NK-92 (cell line): ENCODE data around the gene TBX15.

Experiments used
- DNase-seq: peaks from one replicate; lab custom pipeline; 2025; ENCODE audit not compliant: unreplicated experiment; lab: John Stamatoyannopoulos, UW

The TBX15 gene

DNA sequence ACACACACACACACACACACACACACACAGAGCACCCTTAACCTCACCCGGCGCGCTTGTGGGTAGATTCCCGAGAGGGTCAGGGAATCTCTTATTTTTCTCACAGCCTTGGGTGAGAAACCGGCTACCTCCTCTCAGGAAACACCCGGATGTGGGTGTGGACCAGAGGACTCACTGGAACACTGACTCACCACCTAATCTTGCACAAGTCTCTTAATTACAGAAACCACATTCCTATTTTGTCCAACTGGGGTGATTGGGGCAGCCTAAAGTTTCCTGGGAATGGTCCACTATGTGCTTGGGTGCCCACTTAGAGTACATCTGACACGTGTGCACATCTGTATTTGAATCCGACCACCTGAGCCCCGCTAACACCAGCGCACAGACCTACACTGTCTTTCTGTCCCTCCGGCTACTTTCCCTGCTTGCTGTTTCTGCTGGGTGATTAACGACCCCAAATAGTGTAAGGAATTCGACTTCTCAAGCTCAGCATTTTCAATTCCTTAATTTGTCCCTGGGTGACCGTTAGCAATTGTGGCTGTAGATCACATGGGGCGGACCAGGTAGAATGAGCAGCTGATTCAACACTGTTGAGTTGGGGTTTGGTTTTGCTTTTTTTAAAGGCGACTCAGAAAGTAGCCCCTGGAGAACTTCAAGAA, 14.0 kb upstream of the TBX15 start:
- DNase-seq, result no peak

DNA sequence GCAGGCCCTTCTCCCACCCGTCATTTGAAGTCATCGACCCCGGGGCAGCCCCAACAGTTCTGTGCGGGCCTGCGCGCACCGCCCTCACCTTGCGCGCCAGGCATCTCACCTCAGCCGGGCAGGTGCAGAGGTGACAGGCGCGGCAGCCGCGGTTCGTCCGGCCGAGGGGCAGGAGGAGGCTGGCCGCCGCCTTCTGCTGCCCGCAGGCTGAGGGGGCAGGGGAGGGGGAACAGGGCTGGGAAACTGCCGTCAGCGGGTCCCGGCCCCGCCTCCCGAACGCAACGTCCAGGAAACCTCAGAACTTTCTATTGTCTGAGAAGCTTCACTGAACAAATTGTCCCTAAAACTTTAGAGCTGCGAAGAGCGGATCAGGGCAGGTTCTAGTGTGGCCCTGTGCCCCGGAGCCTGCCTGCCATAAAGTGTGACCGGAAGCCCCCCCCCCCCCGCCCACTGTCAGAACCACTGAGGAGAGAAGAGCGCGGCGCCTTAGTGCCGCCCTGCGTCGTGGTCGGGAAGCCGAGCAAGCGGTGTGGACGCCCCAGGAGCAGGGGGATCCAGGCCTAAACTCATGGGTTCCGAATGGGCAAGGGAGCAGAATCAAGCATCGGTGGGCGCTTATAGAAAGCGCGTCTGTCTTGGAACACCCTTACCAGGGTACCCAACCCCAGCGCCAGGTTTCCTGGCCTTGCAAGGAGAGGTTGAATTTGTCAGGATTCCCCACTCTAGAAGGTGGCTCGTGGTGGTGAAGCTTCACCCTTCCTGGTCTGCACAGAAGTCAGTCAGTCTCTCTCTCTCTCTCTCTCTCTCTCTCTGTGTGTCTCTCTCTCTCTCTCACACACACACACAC, 13.3 kb upstream of the TBX15 start:
- DNase-seq, result no peak

DNA sequence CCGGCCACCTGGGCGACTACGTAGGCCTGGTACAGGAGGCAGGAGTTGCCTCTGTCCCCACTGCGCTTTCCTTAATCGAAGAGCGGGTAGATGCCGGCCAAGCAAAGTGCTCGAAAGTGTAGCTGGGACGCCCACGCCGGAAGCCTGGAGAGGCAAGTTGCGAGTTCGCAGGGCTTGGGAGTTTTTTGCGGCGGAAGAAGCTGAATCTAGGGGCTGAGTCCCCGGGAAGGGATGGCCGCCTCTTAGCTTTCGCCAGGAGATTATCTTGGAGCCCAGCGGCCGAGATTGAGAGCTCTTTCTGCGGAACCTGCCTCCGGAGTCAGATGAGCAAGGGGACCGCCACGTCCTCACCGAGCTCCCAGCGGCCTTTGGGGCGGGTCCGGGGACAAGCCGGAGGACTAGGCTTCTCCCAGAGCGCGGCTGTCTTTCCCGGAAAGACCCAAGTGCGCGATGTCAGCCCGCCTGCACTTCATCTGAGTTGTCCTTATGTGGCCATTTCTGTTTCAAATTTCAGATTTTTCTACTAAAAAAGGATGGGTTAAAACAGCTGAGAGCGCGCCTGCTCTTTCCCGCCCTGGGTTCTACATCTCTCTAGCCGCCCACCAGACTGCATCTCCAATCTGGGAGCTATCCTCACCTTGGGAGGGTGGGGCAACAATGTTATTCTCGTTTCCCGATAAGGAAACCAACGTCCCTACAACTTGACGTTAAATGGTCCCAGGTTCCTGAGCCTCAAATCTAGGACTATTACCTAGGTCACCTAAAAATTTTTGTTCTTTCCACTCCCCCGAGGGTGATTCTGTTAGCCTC, 12.4 kb upstream of the TBX15 start:
- DNase-seq, result no peak

DNA sequence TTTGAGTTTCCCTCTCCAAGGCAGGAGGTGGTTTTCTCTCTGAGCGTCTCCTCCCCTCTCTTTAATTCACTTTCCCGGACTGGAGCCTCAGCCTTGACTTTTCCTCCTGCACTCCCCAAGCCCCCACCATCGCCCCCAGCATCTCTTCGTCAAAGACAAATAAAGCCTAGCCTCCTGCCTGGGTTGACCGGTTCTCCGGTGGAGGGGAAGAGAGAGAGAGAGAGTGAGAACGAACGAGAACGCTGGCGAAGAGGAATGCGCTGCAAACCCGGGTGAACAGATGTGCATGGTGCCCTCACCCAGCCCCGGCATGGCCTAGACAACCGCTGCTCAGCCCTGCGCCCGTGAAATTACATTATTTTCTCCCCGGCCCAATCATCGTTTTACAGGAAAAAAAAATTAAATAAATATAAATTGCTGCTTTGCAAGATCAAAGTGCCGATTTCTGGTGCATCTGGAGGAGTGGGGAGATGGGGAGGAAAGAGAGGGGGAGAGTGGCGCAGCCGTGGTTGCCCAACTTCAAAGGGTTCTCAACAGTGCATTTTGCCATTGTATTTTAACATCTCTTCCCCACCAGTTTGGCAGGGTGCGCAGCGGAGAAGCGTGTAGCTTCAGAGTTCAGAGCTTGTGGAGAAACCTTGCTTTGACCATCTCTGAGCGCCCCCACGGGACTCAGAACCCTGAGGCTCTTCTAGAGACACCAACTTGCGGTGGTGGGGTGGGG, 11.4 kb upstream of the TBX15 start:
- DNase-seq, result no peak

DNA sequence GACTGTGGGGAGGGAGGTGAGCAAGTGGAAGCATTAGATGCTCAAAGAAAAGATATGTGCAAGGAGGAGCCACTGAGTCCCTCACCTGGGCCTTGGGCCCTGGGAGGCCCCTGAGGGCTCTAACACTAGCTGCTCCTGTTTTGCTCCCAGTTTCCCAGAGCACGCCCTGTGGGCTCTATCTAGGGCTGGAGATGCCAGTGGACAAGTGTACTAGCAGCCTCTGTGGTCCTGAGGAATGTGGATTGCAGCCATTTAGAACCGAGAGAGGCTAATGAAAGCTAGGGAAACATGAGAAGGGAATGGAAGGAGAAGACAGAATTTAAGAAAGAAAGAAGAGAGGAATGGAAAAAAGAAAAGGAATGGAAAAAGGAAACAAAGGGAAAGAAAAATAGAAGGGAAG, 10.0 kb upstream of the TBX15 start:
- DNase-seq, result no peak

DNA sequence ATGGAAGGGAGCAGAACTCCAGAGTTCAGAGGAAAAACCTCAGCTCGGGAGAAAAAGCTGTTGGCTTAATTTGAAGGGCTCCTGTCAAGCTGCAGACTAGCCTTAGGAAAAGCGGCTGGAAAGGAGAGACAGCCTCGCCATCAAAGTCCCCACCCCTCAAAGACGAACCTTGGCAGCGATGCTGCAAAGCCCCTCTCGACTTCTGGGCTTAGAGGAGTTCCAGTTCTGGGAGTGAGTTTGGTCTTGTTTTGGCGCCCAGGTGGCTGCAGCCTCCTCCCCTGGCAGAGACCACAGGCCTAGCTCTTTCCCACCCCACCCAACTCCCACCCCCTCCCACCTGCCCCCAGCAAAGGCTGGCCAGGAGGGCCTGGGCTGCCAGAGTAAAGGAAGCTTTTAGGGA, 9.1 kb upstream of the TBX15 start:
- DNase-seq, result no peak

DNA sequence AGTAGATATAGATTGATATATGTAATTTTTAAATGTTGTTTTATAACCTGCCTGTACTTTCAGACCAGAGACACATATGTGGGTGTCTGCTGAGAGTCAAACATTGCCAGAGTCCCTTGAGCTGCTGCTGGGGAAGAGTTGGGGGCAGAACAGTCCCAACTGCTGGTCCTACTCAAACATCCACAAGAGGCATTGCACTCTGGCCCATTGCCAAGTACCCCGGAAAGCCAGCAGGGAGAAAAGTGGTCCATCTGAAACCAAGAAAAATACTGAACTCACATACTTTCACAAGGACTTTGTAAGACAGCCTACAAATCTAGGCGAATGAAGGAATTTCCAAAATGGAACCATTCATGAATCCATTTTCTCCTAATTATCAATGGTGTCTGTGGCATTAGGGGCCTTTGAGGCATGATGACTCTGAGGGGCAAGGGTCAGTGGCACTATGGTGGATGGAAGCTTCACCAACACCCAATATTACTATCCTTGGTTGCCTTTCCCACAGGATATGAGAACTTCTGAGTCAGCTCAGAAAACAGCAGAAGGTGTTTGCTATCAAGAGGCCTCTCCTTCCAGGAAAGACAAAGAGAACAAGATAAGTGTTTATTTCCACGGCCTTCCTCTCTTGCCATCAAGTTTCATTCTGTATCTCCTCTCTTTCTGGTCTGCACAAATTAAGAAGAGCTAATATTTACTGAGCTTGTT, 7.3 kb upstream of the TBX15 start:
- no peak for DNase-seq

DNA sequence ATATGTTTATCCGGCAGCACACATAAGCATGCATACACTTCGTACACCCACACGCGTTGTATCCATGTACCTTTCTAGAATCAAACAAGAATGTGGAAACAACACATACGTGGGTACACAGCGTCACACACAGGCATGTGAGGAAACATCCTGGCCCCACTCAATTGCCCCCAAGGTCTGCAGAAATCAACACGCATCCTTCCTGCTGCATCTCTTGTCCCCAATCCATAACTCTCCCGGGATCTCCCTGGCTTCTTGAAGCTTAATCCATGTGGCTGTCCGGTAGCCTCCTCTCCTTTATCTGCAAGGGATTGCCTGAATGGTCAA, 5.5 kb upstream of the TBX15 start:
- DNase-seq, result no peak

DNA sequence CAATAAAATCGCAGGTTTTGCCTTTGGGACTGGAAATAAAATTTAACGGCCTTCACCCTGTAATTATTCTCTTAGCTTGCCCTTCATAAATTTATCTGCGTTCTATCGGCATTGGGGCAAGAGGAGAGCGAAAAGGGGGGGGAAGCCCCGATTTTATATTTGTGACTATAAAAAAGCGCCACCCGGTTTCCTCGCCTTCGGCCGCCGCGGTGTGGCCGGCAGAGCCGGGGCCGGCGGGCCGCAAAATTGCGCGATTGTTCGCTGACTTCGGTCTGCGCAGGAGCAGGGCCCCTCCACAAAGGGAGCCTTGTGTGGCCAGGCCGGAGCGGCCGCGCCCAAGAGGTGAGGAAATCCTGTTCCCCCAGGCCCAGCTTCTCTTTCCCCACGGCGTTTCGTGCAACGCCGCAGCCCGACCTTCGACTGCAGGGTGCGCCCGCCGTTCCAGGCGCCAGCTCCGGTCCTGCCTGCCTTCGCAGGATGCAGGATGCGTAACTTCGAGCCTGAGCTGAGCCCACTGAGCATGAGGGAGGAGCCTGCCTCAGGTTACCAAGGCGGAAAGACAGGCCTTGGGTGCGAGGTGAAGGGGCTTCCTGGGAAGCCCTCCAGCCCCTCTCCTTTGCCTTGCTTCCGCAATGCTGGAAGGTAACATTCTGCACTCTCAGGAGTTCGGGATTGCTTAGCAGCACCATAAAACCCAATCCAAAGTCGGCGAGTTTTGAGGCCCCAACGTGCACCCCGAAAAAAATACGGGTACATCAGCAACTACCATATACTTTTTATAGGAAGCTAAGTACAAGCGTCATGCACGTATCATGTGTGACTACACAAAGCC, 4.9 kb upstream of the TBX15 start:
- DNase-seq, result no peak

DNA sequence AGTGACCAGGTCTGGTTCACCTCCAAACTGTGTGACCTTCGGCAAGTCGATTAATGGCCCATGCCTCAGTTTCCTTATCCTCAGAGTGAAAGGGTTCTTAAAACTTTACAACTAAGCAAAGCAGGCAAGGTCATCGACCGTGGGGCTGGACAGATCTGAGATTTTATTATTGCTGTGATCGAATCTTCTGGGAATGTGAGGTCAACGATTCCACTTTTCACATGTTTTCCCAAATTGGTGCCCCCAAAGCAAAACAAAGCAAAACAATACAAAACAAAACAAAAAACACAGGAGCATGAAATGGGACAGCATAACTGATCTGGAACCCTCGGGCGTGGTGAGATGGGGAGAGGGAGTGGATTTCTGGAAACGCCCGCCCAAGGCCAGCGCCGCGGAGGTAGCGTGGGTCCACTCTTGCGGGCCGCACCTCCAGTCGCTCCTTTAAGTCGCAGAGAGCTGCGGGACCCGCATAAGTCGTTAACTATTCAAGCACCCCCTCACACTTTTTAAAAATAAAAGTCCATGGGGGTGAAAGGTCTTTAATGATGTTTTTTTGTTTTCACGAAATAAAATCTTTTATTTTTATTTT, 4.2 kb upstream of the TBX15 start:
- no peak for DNase-seq

DNA sequence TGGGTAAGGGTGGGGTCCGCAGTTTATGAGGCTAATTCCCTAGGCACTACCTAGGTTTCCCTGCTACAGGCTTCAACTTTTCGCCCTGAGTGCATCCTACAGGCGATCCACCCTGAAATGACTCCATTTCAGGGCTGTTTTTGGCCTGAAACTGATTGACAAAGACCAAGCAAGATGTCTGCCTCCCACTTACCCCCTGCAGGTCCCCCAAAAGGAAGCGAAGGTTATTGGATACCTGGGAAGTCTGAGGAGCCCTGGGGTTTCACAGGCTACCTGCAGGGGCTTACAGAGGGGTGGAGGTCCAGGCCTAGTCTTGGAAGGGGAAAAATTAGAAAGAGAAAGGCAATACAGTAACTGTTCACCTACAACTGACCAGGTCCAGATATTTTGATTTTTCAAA, 3.3 kb upstream of the TBX15 start:
- no peak for DNase-seq

DNA sequence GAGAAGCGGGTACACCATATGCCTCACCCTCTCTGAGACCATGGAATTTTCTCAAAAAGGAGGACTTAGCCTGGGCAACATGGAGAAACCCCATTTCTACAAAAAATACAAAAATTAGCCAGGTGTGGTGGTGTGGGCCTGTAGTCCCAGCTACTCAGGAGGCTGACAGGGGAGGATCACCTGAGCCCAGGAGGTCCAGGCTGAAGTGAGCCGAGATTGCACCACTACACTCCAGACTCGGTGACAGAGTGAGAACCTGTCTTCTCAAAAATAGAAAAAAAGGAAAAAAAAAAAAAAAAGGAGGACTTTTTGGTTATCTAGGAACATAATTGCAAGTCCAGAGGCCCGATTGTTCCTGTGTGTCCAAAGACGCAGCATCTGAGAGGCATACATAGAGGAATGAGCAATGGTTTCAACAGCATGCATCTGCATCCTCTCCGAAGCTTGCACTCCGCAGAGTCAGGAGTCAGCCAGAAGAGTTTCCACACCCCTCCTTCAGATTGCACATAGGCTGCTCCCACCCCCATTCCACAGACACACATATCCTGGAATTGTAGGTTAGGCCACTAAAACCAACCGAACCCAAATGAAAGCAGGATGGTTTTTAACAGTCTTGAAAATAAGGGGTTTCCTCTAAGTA, 2.5 kb upstream of the TBX15 start:
- no peak for DNase-seq

DNA sequence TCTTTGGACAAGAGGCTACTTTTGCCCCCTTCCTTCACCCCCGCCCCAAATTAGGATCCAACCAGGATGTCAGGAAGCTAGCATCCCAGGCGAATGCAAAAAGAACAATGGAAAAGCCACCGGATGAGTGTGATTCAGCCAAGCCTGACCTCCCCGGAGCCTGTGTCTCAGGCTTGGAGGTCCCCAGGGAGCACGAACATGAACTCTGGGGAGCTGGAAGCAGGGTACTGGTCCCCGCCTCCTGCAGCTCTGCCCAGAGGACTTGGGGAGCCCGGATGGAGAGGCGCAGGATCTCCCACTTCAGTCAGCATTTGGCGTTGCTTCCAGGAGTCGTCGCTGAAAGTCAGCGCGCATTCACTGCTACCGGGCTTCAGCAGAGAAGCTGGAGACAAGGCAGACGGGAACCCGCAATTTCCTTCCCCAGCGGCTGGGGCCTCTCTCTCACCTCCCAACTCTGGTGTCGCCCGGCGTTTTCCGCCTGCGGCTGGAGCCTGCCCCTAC, 1.8 kb upstream of the TBX15 start:
- DNase-seq, result no peak

DNA sequence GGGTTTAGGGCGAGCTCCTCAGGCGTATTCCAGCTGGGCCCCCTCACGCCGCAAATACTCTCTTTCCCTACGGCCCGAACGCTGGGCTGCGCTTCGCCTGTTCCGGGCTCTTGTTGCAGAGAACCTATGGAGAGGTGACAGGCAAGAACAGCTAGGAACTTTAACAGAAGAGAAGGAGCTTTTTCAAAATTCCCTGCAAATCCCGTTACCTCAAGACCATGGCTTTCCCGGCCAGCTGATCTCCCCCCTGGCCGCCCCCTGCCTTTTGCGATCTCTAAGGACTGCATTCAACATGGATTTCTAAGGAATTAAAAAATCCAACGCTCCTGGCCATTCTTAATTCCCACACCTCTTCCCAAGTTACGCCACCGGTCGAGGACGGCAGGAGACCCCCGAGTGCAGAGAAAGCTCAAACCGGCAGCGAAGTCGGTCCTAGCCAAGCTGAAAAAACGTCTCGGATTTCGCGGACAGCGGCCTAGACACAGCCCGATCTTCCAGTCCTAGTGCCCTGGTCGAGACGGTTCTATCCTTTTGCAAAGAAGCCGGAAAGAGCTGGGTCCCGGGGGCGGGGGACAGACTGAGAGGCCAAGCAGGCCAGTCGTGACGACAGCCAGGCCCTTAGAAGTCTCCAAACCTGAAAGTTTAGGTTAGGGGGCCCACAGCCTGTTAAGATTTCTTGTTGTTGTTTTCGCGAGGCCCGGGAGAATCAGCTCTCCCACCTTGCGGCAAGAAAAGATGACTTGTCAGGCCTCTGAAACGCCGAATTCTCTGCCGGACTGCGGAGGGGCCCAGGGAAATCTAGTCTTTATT, 1.1 kb upstream of the TBX15 start:
- DNase-seq, result no peak

DNA sequence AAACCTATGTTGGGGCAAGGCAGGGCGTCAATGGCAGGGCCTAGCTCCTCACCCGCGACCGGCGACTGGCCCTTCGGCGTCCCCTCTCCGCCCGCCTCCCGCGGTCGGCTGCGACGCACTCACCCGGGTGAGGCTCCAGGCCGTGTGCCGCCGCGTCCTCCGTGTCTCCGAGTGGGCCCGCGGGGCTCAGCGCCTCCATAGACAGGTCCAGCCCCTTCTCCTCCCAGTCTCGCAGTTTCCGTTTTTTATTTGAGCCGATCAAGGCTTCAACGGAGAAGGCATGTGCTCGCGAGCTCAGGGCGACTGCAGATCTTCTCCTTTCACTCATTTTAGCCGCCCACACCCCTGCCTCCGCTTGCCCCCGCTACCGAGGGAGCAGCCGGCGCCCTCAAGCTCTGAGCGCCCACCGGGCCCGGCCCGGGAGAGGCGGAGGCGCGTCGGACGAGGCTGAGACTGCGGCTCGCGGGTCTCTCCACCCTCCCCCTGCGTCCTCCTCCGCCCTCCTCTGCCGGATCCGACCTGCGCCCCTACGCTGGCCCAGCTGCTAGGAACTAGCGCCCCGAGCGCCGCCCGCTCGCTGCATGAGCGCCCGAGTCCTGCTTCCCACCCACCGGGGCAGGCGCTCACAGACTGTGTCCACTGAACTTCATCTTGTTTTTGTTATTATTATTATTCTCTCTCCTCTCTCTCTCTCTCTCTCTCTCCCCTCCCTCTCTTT, 516 bp downstream of the TBX15 start:
- no peak for DNase-seq

DNA sequence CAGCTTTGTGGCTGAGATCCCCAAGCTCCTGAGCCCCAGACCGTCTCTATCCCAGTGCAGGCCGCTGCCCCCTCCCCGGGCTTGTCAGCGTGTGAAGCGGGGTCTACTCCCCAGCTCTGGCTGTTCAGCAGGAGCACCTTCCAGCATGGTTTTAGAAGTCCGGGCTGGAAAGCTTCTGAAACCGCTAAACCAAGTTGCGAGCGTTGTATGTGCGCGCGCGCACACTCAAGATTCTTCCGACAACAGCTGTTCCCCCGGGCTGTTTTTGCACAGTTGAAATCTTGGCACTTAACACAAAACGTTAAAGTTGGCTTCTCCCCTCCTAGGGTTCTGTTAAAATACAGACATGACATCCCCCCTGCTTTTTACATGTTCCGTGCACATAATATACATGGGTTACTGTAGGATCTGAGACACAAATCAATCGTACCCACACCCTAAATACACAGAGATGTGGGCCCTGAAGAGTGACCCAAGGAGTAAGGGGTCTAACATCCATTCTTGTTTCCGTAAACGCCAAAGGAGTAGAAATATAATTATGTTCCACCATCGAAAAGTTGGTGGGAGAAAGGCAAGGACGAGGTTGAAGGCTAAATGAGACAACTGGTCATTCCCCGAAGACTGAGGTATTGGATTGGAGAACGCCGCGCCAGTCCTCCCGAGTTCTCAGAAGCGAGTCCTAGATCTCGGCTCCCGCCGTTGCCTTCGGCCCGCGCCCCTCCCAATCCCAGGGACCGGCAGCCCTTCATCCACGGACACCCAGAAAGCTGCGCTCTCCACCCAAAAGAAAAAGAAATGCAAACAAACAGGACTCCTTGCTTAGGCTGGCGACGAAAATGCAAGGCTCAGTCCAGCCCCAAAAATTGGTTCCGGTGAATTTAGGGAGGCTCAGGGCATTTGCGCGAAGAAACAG, 1.3 kb downstream of the TBX15 start:
- DNase-seq, result no peak
